ENCODE results near the gene ZBTB46.
A peak's percentile ranks its signal among the peaks of the same experiment; 100 is the strongest.

Gene ZBTB46

DNA sequence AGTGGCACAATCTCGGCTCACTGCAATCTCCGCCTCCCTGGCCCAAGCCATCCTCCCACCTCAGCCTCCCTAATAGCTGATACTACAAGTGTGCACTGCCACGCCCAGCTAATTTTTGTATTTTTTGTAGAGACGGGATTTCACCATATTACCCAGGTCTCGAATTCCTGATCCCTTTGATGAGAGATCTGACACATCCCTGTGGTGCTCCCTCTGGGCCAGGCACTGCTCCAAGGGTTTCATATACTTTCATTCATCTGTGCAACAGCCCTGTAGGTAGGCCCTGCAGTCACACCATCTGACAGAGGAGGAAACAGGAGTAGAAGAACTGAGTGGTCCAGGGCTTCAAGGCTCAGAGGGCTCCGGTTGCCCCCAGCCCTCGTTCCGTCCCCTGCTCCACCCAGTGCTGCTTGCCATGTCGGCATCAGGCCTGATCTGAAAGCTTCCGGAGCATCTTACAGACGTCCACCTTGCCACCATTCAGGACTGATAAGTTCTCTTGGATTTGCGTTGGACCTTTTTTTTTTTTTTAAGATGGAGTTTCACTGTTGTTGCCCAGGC, 119.9 kb downstream of the ZBTB46 start:
- Histone ChIP-seq H3K9me3 (ENCODE audit: insufficient read depth, low read depth, low read length) (no peaks in the 10 kb centered on the region; the same call in 1 of the 2 replicates), H3K4me2 (ENCODE audit: low read depth, low read length, poor library complexity, severe bottlenecking) (peak overlapping the region; percentile 56)

DNA sequence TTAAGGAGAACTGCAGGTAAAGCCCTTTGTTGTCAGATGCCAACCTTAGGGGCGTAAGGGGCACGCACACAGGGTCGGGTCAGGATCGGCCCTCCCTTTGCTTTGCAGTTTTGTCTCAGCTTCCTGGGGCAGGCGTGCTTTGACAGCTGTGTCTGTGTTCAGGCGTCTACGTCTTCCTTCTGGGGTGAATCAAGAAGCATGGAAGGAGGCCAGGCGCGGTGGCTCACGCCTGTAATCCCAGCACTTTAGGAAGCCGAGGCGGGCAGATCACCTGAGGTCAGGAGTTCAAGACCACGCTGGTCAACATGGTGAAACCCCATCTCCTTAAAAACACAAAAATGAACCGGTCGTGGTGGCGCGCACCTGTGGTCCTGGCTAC, 121.9 kb downstream of the ZBTB46 start:
- Histone ChIP-seq H3K4me1 (ENCODE audit: insufficient read depth, low read length, poor library complexity, severe bottlenecking) (peaks cover 32% of the 10 kb centered on the region), H2AFZ (ENCODE audit: low read length) (no peak overlapping the region), H4K20me1 (ENCODE audit: insufficient read depth, low read length, poor library complexity, severe bottlenecking) (peaks cover 37% of the 10 kb centered on the region), H3K9ac (ENCODE audit: low read depth, low read length, poor library complexity, severe bottlenecking) (peak overlapping the region; percentile 93), H3F3A (ENCODE audit: low read depth) (no peaks in the 10 kb centered on the region), H3K36me3 (ENCODE audit: insufficient read depth, low read length) (peaks cover 25% of the 10 kb centered on the region), H3K9me2 (replicated peaks; ENCODE audit: low read depth, low read length) (no peaks in the 10 kb centered on the region), H3K4me2 (ENCODE audit: low read depth, low read length, poor library complexity, severe bottlenecking) (peak overlapping the region; percentile 92), H3K9me3 (ENCODE audit: insufficient read depth, low read depth, low read length) (no peaks in the 10 kb centered on the region), H3K4me3 (ENCODE audit: low read length, poor library complexity, severe bottlenecking) (peak overlapping the region; percentile 96), H3K27me3 (ENCODE audit: insufficient read depth, low read length, poor library complexity, severe bottlenecking) (peaks cover 4% of the 10 kb centered on the region), H3K79me2 (ENCODE audit: insufficient read depth, low read length) (peaks cover 96% of the 10 kb centered on the region)
- no peak for TF ChIP-seq EZH2phosphoT487 (IDR thresholded peaks at IDR 0.05; ENCODE audit: borderline replicate concordance)
- TF ChIP-seq, protein P1, sequence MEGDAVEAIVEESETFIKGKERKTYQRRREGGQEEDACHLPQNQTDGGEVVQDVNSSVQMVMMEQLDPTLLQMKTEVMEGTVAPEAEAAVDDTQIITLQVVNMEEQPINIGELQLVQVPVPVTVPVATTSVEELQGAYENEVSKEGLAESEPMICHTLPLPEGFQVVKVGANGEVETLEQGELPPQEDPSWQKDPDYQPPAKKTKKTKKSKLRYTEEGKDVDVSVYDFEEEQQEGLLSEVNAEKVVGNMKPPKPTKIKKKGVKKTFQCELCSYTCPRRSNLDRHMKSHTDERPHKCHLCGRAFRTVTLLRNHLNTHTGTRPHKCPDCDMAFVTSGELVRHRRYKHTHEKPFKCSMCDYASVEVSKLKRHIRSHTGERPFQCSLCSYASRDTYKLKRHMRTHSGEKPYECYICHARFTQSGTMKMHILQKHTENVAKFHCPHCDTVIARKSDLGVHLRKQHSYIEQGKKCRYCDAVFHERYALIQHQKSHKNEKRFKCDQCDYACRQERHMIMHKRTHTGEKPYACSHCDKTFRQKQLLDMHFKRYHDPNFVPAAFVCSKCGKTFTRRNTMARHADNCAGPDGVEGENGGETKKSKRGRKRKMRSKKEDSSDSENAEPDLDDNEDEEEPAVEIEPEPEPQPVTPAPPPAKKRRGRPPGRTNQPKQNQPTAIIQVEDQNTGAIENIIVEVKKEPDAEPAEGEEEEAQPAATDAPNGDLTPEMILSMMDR (conservative IDR thresholded peaks at IDR 0.05; ENCODE audit: low read length): no peak

More for the DNA sequence above, 119.9 kb downstream of the ZBTB46 start:
- Histone ChIP-seq H3K79me2 (ENCODE audit: insufficient read depth, low read length) (peaks cover 94% of the 10 kb centered on the region), H3K9me2 (replicated peaks; ENCODE audit: low read depth, low read length) (no peaks in the 10 kb centered on the region), H3K4me1 (ENCODE audit: insufficient read depth, low read length, poor library complexity, severe bottlenecking) (peaks cover 27% of the 10 kb centered on the region), H3K36me3 (ENCODE audit: insufficient read depth, low read length) (peaks cover 17% of the 10 kb centered on the region), H3F3A (ENCODE audit: low read depth) (no peaks in the 10 kb centered on the region), H3K4me3 (ENCODE audit: low read length, poor library complexity, severe bottlenecking) (peak overlapping the region; percentile 53), H3K9ac (ENCODE audit: low read depth, low read length, poor library complexity, severe bottlenecking) (peak overlapping the region; percentile 35), H2AFZ (ENCODE audit: low read length) (no peak overlapping the region), H3K27me3 (ENCODE audit: insufficient read depth, low read length, poor library complexity, severe bottlenecking) (peaks cover 4% of the 10 kb centered on the region), H4K20me1 (ENCODE audit: insufficient read depth, low read length, poor library complexity, severe bottlenecking) (peaks cover 30% of the 10 kb centered on the region)
- TF ChIP-seq, protein P1 (conservative IDR thresholded peaks at IDR 0.05; ENCODE audit: low read length): no peak
- TF ChIP-seq EZH2phosphoT487 (IDR thresholded peaks at IDR 0.05; ENCODE audit: borderline replicate concordance): no peak

DNA sequence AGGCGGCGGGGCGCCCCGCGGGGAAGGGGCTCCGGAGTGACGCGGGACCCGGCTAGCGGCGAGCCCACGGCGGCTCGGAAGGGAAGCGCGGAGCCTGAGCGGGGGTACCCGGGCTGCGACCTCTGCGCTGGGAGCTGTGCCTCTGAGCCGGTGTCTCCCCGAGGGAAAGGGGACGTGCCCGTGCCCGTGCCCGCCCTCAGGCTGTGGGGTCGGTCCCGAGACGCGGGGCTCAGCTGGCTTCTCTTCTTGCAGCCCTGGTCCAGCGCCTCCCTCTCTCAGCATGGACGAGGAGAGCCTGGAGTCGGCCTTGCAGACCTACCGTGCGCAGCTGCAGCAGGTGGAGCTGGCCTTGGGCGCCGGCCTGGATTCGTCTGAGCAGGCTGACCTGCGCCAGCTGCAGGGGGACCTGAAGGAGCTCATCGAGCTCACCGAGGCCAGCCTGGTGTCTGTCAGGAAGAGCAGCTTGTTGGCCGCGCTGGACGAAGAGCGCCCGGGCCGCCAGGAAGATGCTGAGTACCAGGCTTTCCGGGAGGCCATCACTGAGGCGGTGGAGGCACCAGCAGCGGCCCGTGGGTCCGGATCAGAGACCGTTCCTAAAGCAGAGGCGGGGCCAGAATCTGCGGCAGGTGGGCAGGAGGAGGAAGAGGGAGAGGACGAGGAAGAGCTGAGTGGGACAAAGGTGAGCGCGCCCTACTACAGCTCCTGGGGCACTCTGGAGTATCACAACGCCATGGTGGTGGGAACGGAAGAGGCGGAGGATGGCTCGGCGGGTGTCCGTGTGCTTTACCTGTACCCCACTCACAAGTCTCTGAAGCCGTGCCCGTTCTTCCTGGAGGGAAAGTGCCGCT, 122.5 kb downstream of the ZBTB46 start:
- Histone ChIP-seq H3K4me2 (ENCODE audit: low read depth, low read length, poor library complexity, severe bottlenecking) (peak overlapping the region; percentile 92), H4K20me1 (ENCODE audit: insufficient read depth, low read length, poor library complexity, severe bottlenecking) (peaks cover 37% of the 10 kb centered on the region), H3K9ac (ENCODE audit: low read depth, low read length, poor library complexity, severe bottlenecking) (peak overlapping the region; percentile 93), H3K4me3 (ENCODE audit: low read length, poor library complexity, severe bottlenecking) (peak overlapping the region; percentile 96), H3K27me3 (ENCODE audit: insufficient read depth, low read length, poor library complexity, severe bottlenecking) (peaks cover 4% of the 10 kb centered on the region), H3F3A (ENCODE audit: low read depth) (no peaks in the 10 kb centered on the region), H3K36me3 (ENCODE audit: insufficient read depth, low read length) (peaks cover 25% of the 10 kb centered on the region), H2AFZ (ENCODE audit: low read length) (no peak overlapping the region), H3K9me2 (replicated peaks; ENCODE audit: low read depth, low read length) (no peaks in the 10 kb centered on the region), H3K9me3 (ENCODE audit: insufficient read depth, low read depth, low read length) (no peaks in the 10 kb centered on the region), H3K4me1 (ENCODE audit: insufficient read depth, low read length, poor library complexity, severe bottlenecking) (peaks cover 32% of the 10 kb centered on the region), H3K79me2 (ENCODE audit: insufficient read depth, low read length) (peaks cover 92% of the 10 kb centered on the region)
- TF ChIP-seq, protein P1 (conservative IDR thresholded peaks at IDR 0.05; ENCODE audit: low read length): no peak
- TF ChIP-seq EZH2phosphoT487 (IDR thresholded peaks at IDR 0.05; ENCODE audit: borderline replicate concordance): no peak
